ENCODE results near the gene CSF1.
"Not testable (repeated sequence)": the region's sequence is repeated elsewhere in the genome, so short reads cannot be mapped to it uniquely, and the experiment has no call there.

CSF1 gene, protein sequence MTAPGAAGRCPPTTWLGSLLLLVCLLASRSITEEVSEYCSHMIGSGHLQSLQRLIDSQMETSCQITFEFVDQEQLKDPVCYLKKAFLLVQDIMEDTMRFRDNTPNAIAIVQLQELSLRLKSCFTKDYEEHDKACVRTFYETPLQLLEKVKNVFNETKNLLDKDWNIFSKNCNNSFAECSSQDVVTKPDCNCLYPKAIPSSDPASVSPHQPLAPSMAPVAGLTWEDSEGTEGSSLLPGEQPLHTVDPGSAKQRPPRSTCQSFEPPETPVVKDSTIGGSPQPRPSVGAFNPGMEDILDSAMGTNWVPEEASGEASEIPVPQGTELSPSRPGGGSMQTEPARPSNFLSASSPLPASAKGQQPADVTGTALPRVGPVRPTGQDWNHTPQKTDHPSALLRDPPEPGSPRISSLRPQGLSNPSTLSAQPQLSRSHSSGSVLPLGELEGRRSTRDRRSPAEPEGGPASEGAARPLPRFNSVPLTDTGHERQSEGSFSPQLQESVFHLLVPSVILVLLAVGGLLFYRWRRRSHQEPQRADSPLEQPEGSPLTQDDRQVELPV

DNA sequence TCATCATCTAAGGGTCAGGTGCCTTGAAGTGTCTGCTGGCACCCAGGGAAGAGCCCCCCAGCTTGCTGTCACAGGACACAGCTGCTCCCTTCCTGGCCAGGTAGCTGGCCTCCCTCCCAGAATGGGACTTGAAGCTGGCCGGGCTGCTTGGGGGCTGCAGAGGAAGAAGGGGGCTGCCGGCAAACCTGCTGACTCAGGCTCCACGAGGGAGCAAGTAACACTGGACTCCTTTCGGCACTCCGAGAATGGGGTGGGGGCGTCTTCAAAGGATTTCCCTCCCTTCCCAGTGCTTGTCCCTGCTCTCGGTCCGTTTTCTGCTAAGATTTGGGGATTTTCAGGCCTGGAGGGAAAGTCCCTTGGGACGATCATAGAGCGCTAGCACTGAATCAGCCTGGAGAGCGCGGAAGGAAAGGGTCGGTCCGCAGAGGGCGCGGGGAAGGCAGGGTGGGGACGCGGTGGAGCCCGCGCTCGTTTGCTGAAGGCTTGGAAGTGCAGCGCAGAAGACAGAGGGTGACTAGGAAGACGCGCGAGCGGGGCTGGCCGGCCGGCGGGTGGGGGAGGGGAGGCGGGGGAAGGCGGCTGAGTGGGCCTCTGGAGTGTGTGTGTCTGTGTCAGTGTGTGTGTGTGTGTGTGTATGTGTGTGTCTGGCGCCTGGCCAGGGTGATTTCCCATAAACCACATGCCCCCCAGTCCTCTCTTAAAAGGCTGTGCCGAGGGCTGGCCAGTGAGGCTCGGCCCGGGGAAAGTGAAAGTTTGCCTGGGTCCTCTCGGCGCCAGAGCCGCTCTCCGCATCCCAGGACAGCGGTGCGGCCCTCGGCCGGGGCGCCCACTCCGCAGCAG lies at the start of gene CSF1:
CSF1 (plus strand) TSS at position 727 of the 840 bp plus-strand sequence. CDS start 175 bp downstream, outside the sequence.
- peak; percentile 73 for DNase-seq

DNA sequence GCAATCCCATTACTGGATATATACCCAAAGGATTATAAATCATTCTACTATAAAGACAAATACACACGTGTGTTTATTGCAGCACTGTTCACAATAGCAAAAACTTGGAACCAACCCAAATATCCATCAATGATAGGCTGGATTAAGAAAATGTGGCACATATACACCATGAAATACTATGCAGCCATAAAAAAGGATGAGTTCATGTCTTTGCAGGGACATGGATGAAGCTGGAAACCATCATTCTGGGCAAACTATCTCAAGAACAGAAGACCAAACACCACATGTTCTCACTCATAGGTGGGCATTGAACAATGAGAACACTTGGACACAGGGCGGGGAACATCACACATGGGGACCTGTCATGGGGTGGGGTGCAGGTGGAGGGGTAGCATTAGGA lies 49.0 kb upstream of the CSF1 start:
- DNase-seq: not testable (repeated sequence)

DNA sequence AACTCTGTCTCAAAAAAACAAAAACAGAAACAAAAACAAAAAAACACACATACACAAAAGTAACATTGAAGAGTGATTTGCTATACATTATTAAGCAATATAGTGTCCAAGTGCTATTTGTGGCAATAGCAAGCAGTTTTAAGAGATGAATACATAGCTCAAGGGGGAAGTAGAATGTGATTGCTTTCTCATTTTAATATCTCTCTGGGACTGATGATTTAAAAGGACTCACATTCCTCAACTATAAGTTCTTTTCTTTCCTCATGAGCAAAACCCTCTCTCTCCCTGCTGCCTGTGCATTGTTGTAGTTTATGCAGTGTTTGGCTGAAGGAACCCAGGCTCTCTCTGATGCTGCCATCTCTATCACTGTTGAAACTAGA lies 47.0 kb upstream of the CSF1 start:
- no peak for DNase-seq

DNA sequence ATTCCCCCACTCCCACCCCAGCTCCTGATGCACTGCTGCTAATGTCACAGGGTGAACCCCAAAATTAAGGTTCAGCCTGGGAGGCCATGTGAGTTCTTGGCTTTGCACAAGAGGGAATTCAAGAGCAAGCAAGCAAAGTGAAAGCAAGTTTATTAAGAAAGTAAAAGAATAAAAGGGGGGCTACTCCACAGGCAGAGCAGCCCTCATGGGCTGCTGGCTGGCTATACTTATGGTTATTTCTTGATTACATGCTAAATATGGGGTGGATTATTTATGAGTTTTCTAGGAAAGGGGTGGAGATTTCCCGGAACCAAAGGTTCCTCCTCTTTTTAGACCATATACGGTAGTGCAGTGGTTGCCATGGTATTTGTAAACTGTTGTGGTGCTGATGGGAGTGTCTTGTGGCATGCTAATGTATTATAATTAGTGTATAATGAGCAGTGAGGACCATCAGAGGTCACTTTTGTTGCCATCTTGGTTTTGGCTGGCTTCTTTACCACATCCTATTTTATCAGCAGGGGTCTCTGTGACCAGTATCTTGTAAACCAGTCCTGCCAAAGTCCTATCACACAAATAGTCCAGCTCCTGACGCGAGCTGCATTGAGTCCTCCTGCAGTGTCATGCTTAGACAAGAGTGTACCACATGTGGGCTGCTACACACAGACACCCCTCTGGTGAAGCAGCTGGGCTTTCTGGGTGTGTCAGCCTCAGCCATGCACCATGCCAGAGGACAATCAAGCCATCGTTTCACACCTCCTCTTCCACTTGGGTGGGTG lies 46.4 kb upstream of the CSF1 start:
- peak; percentile 24 for DNase-seq

DNA sequence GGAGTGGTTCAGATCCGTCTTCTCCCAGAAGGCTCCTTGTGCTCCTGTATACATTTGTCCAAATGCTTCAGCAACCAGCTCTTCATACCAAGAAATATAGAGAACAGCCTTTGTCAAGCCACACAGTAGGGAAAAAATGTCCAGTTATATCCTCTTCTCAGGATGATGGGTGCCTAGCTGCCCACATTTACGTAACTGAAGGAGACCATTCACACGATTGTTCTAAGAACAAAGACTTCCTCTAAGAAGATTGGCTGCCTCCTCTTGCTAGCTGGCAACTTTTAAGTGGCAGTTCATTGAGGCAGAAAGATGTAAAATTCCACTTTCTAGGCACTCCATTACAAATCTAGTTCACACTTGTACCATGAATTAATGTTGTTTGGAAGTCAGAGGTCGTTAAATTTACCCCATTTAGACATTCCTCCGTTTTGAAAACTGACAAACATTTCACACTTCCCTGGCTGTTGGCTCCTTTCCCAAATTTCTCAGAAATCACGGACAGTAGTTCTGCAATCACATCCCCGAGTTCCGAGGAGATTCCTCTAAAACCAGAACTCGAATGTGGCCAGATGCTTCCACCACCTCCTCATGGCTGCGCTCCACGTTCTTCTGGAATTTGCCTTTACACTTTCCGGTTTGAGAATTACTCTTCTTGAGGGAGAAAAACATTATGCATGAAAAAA lies 45.6 kb upstream of the CSF1 start:
- no peak for DNase-seq

DNA sequence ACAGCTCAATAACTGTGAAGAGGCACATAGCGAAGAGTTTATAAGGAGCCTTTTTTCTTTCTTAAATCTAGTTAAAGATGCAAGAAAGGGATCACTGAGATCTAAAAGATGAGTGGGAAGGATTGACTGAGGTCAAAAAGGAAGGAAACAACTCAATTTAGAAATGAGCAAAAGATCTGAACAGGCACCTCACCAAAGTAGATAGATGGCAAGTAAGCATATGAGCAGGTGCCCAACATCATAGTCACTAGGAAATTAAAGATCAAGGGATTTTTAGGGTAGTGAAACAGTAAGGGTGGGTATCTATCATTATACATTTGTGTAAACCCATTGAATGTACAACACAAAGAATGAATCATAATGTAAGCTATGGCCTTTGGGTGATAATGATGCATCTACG lies 44.6 kb upstream of the CSF1 start:
- no peak for DNase-seq

DNA sequence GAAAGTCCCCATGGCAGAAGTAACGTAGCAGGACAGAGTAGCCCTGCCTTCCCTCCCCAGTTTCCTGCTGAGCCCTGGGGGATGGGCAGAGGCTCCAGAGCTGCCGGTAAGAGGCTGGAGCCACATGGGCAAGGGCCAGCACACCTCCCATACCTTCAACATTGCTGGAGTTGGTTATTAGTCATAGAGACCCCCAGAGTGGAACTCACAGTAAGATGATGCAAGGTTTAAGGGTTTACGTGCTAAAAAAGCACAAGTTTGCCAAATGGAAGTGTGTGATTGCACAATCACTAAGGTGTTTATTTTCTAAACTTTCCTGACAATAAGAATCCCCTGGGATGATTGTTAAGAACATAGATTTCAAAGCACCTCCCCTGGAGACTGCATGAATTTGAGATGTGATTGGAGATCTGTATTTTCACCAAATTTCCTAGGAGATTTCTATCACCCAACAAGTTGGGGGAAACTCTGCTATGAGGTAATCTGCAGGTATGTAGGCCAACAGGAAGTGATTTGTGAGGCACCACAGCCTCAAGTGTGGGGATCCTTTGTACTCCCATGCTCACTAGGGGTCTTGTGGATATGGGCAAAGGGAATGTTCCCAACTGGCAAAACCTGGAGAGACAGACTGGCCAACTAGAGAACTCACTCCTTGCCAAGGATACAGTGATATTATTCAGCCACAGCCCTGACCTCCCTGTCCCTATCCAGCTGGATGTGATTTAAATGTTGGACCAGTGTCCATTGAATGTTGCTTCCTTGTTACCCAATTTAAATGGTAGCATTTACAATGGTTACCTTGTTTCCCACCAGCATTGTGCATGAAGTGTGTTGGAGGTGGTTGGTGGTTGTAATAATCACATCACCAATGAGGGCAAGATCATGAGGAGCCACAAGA lies 37.1 kb upstream of the CSF1 start:
- DNase-seq: no peak

DNA sequence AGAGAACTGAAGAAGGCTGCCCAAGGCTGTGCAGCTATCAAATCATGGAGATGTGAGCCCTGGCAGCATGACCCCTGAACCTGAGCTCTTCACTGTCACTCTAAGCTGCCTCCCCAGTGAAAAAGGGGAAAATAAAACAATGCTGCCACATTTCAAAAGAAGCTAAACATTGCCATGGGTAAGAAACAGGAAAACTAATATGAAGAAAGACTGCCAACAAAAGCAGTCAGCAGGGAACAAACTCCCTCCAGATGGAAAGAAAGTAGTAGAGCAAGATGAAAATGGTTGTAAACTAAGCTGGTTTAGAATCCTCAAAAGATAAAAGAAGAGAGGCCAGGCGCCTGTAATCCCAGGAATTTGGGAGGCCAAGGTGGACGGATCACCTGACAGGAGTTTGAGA lies 36.2 kb upstream of the CSF1 start:
- DNase-seq: no peak

DNA sequence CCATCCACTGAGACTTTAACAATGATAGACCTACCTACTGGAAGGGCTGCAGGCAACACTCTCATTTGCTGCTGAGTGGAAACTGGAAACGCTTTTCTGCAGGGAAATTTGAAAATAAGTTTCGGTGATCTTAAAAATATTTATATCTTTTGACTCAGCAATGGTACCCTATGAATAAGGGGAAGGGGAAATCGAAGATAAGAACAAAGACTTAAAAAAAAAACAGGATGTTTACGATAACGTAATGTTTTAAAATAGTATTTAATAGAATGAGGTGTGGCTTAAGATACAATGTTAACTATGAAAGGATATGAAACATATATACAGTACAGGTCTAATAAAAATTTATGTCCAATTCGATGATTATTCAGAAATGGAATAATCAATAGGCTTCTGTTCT lies 34.8 kb upstream of the CSF1 start:
- no peak for DNase-seq

DNA sequence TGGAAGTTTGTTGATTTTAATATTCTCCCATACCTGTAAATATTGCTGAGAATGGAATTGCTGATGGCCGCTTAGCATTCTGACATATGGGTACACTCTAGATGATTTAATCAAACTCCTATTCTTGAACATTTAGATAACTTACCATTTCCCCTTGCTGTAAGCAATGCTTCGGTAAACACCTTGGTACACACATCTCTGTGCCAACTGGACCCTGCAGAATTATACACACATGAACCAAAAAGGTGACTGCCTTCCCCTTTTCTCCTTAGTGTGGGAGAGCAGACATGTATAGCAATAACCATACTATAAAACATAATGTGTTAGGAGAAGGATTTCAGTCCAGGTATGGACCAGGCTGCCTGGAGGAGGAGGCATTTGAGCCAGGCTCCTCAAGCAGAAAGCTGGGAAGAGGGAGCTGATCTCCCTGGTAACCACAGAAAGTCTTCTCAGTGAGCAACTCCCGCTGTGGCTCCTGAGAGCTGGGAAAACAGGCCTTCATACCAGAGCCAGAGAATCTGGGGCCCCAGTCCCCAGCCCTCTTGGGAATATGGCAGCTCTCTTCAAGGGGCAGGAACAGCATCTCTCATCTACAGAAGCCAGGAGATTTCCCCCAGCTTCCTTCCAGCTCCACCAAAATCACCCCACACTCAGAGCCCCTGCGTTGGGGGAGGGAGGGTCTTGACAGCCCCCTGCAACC lies 33.9 kb upstream of the CSF1 start:
- no peak for DNase-seq

DNA sequence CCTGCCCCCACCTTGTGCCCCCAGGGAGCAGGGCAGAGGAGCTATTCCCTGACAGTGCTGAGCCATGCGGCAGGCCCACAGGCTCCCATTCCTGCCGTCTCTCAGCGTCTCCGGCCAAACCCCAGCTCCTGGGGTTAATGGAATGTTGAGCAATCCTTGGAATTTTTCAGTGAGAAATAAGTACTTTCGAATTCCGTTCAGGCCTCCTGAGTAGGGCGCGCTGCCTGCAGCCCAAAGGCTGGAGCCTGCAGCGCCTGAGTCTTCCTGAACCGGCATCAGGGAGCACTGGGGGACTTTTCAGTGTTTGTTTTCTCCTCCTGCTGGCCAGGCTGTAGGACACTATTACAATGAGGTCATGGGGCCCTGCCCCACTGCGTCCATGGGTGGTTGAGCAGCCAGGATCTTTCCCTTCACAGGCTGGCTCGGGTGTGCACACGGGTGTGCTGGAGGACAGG lies 33.3 kb upstream of the CSF1 start:
- no peak for DNase-seq

DNA sequence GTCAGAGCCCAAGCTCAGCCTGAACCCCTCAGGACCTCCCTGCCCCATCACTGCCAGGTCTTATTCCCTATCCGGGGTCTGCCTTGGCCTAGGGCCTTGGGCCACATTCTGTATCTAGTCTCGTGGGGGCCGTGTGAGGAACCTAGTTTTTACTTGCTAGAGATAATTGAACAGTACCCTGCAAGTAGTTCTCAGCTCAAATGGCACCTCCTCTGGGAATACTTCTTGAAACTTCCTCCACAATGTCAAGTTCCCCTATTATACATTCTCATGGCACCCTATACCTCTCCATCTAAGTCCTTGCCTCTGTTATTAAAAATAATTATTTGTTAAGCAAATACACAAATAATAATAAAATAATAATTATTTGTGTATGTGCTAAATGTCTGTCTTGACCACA lies 32.9 kb upstream of the CSF1 start:
- DNase-seq: no peak

DNA sequence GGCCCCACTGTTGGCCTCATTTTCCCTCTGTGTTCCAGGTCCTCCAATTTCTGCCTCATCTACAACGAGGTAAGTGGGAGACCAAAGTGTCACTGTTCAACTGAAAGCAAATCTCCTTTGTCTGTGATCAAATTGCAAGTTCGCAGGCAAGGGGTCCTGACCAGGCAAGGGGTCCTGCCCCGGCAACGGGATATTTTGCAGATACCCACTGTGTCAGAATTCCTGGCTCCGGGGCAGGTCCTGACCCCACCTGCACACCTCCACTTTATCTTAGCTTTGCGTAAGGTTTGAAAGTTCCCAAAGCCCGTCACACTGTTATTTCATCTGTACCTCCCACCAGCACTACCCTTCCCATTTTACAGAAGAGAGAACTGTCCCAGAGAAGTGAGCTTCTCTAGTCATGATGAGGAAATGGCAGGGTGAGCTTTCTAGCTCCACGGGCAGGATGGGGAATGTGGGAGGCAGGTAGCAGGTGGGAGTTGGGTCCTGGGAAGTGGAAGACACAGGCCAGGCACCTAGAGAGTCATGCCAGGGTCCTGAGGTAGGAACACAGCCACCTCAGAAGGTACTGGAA lies 32.0 kb upstream of the CSF1 start:
- no peak for DNase-seq

DNA sequence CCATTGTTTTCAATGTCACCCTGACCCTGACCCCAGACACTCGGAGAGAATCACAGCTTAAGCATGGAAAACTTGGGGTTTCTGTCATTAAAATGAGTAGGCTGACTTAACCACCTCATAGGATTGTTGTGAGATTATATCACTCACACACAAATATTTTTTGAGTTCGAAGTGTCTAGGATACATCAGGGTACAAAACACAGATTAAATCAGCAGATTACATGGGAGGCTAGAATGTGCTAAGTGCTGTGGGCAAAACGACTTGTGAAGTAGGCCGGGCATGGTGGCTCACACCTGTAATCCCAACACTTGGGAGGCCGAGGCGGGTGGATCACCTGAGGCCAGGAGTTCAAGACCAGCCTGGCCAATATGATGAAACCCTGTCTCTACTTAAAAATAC lies 31.3 kb upstream of the CSF1 start:
- DNase-seq: not testable (repeated sequence)

DNA sequence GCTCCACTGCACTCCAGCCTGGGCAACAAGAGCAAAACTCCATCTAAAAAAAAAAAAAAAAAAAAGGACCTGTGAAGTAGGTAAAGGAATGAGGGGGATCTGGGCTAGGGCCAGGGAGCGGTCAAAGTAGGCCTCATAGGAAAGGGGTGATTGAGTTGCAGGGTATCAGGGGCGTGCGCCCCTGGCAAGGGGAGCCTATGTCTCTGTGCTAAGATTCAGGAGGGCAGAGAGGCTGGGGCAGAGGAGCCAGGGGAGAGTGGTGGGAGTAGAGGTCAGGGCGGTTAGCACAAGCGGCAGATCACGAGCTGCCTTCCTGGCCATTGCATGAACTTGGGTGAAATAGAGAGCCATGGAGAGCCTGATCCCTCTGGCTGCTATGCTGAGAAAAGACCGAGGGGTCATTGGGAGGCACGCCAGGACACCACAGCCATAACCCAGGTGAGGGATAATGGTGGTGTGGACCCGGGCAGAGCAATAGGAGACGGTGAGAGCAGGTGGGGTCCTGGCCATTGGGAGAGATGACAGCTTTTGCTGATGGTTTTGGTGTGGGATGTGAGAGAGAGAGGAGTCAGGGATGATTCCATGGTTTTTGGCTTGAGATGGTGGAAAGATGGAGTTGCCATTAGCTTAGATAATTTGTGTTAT lies 30.6 kb upstream of the CSF1 start:
- DNase-seq: no peak

DNA sequence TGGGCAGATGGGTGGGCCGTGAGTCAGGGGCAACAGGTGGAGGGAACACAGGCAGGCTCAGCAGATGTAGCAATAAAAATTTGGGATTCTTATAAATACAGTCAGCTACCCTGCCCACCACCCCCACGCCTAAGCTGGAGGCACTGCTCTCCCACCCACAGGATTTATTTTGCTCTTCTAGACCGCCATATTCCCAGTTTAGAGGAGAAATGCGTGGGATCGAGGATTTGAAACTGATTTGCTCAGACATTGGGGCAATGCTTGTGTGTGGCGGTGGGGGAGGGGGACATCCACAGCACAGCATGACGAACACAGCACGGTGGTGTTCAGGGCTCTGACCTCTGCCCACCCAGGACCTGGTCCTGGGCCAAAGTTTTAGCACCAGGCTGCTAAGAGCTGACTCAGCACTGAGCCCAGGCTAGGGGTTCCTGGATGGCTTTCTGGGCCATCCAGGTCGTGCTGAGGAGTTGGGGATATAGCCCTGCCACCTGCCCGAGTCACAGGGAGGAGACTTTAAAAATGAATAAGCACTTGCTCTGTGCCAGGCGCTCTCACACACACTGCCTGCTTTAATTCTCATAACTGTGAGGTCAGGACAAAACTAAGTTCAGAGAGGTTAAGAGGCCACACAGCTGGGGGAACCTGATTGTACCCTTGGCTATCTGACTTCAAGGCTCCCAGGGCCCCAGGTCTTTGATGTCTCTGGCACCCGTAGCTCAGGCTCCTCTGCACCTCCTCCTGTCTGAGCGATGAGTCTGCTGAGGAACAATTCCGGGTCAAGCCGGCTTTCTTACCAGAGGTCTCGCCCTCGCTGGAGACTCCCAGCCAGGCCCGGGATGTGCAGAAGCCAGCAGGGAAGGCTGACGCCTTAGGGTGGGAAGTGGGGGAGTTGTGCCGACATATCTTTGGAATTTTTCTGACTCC lies 29.4 kb upstream of the CSF1 start:
- DNase-seq: no peak

DNA sequence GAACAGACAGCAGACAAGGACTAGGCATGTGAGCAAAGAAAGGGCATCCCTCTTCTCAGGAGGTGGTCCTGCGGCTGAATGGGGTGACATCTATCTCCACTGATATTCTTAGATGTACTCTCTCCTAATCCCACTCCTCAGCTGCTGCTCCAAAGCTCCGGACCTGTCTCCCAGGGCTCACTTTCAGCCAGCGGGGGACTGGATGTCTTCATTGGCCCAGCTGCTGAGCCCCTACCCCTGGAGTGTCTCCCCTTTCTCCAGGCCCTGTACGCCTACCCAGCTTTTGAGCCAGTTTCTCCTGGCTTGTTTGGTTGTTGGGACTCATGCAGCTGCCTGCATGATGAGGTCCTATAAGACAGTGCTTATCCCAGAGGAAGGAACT lies 28.8 kb upstream of the CSF1 start:
- DNase-seq: no peak
